Measurements from ENCODE around the gene MT1E. TPM values are rescaled to one million over a fixed set of nuclear protein-coding genes. Genes with fewer than 3 reads are reported as not detected.

MT1E gene
- total RNA-seq, 1 donor from 2014 or later: not detected

GRCh38 chr16:56610609-56611111 is 14.9 kb upstream of the MT1E start:
- no peaks in the 10 kb centered on the region for H3K9me3 Mint-ChIP-seq
- TF ChIP-seq CTCF (IDR thresholded peaks at IDR 0.05; ENCODE audit: unreplicated experiment): no peak
- no peak for DNase-seq (ENCODE audit: low spot score in 2 of 2, unreplicated experiment in 2 of 2)
- H3K4me3 Mint-ChIP-seq: peak overlapping the region; percentile 23
- H3K4me1 Mint-ChIP-seq: peaks cover 42% of the 10 kb centered on the region
- H3K27ac Mint-ChIP-seq: no peak overlapping the region
- no peaks in the 10 kb centered on the region for H3K36me3 Mint-ChIP-seq
- H3K27me3 Mint-ChIP-seq (ENCODE audit: low read depth): peaks cover 36% of the 10 kb centered on the region

- H3K4me1 Mint-ChIP-seq: peaks cover 42% of the 10 kb centered on the region
- no peak for TF ChIP-seq CTCF (IDR thresholded peaks at IDR 0.05; ENCODE audit: unreplicated experiment)
- no peak overlapping the region for H3K4me3 Mint-ChIP-seq
- H3K27ac Mint-ChIP-seq: no peak overlapping the region
- H3K27me3 Mint-ChIP-seq (ENCODE audit: low read depth): peaks cover 39% of the 10 kb centered on the region
- H3K9me3 Mint-ChIP-seq: no peaks in the 10 kb centered on the region
- no peak for DNase-seq (ENCODE audit: low spot score in 2 of 2, unreplicated experiment in 2 of 2)
- no peaks in the 10 kb centered on the region for H3K36me3 Mint-ChIP-seq
Observed at GRCh38 chr16:56611281-56611833, 14.2 kb upstream of the MT1E start.

GRCh38 chr16:56613706-56614105 is 11.9 kb upstream of the MT1E start:
- Mint-ChIP-seq H3K4me1 (peaks cover 28% of the 10 kb centered on the region), H3K27me3 (ENCODE audit: low read depth) (peaks cover 59% of the 10 kb centered on the region), H3K36me3 (no peaks in the 10 kb centered on the region), H3K9me3 (no peaks in the 10 kb centered on the region), H3K4me3 (no peak overlapping the region), H3K27ac (no peak overlapping the region)
- DNase-seq (ENCODE audit: low spot score in 2 of 2, unreplicated experiment in 2 of 2): no peak
- TF ChIP-seq CTCF (IDR thresholded peaks at IDR 0.05; ENCODE audit: unreplicated experiment): no peak

- H3K9me3 Mint-ChIP-seq: no peaks in the 10 kb centered on the region
- H3K4me1 Mint-ChIP-seq: peaks cover 19% of the 10 kb centered on the region
- no peak overlapping the region for H3K27ac Mint-ChIP-seq
- no peak for DNase-seq (ENCODE audit: low spot score in 2 of 2, unreplicated experiment in 2 of 2)
- no peaks in the 10 kb centered on the region for H3K36me3 Mint-ChIP-seq
- H3K27me3 Mint-ChIP-seq (ENCODE audit: low read depth): peaks cover 58% of the 10 kb centered on the region
- no peak for TF ChIP-seq CTCF (IDR thresholded peaks at IDR 0.05; ENCODE audit: unreplicated experiment)
- H3K4me3 Mint-ChIP-seq: no peak overlapping the region
Observed at GRCh38 chr16:56614549-56614991, 11.0 kb upstream of the MT1E start.

GRCh38 chr16:56615353-56615752 is 10.2 kb upstream of the MT1E start:
- H3K36me3 Mint-ChIP-seq: no peaks in the 10 kb centered on the region
- H3K4me3 Mint-ChIP-seq: no peak overlapping the region
- H3K4me1 Mint-ChIP-seq: peaks cover 13% of the 10 kb centered on the region
- no peak for TF ChIP-seq CTCF (IDR thresholded peaks at IDR 0.05; ENCODE audit: unreplicated experiment)
- peaks cover 60% of the 10 kb centered on the region for H3K27me3 Mint-ChIP-seq (ENCODE audit: low read depth)
- no peaks in the 10 kb centered on the region for H3K9me3 Mint-ChIP-seq
- DNase-seq (ENCODE audit: low spot score in 2 of 2, unreplicated experiment in 2 of 2): no peak
- no peak overlapping the region for H3K27ac Mint-ChIP-seq
